Measurements from ENCODE around the gene APLF.

DNA sequence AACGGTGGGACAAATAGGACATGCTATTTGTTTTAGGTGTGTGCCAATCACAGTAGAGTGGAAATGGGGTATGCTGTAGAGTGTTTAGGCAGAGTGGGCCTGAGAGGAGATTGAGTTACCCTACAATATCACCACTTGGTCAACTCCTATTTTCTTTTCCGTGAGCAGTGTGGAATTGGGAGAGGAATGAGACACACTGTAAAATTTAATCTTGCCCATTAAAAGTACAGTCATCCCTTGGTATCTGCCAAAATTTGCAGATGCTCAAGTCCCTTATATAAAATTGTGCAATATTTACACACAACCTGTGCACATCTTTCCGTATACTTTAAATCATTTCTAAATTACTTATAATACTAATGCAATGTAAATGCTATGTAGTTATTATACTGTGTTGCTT lies 12.7 kb upstream of the APLF start:
- no peak for TF ChIP-seq POLR2A (IDR thresholded peaks at IDR 0.05)
- TF ChIP-seq, protein P1, sequence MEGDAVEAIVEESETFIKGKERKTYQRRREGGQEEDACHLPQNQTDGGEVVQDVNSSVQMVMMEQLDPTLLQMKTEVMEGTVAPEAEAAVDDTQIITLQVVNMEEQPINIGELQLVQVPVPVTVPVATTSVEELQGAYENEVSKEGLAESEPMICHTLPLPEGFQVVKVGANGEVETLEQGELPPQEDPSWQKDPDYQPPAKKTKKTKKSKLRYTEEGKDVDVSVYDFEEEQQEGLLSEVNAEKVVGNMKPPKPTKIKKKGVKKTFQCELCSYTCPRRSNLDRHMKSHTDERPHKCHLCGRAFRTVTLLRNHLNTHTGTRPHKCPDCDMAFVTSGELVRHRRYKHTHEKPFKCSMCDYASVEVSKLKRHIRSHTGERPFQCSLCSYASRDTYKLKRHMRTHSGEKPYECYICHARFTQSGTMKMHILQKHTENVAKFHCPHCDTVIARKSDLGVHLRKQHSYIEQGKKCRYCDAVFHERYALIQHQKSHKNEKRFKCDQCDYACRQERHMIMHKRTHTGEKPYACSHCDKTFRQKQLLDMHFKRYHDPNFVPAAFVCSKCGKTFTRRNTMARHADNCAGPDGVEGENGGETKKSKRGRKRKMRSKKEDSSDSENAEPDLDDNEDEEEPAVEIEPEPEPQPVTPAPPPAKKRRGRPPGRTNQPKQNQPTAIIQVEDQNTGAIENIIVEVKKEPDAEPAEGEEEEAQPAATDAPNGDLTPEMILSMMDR (IDR thresholded peaks at IDR 0.05): no peak

All from tibial nerve (tissue), 3 donors.